Measurements from ENCODE around the gene ENTPD6. TPM values are rescaled to one million over a fixed set of nuclear protein-coding genes. Genes with fewer than 3 reads are reported as not detected.

Gene ENTPD6
- total RNA-seq, 1 experiment from 2014 or later, result 122 TPM

GRCh38 chr20:25198663-25199383 is 3.3 kb downstream of the ENTPD6 start:
- Histone ChIP-seq H3K36me3 (ENCODE audit: low read depth, low read length) (peaks cover 5% of the 10 kb centered on the region; the same call in 1 of the 2 replicates), H3K9ac (ENCODE audit: low read length) (no peak overlapping the region), H3K79me2 (ENCODE audit: low read length) (peaks cover 82% of the 10 kb centered on the region), H3K4me1 (ENCODE audit: insufficient read depth, low read length) (peaks cover 39% of the 10 kb centered on the region), H3K9me3 (ENCODE audit: low read length) (no peaks in the 10 kb centered on the region), H3K27ac (ENCODE audit: low read length) (no peak overlapping the region), H3F3A (ENCODE audit: low read length, unreplicated experiment) (no peaks in the 10 kb centered on the region), H3K4me3 (ENCODE audit: low read length) (no peak overlapping the region), H2AFZ (ENCODE audit: low read length) (no peak overlapping the region), H3K4me2 (ENCODE audit: low read length) (0 out of 2 replicates have a peak overlapping the region, but pooled peaks have one; percentile 11), H4K20me1 (ENCODE audit: low read length) (no peaks in the 10 kb centered on the region; the same call in 1 of the 2 replicates), H3K9me2 (replicated peaks; ENCODE audit: low read length) (no peaks in the 10 kb centered on the region), H3K27me3 (ENCODE audit: low read length) (no peaks in the 10 kb centered on the region)
- DNase-seq (no peak), ATAC-seq (no peak)
- no TSS peak for BruUV-seq (replicated peaks)
- TF ChIP-seq, protein P1, sequence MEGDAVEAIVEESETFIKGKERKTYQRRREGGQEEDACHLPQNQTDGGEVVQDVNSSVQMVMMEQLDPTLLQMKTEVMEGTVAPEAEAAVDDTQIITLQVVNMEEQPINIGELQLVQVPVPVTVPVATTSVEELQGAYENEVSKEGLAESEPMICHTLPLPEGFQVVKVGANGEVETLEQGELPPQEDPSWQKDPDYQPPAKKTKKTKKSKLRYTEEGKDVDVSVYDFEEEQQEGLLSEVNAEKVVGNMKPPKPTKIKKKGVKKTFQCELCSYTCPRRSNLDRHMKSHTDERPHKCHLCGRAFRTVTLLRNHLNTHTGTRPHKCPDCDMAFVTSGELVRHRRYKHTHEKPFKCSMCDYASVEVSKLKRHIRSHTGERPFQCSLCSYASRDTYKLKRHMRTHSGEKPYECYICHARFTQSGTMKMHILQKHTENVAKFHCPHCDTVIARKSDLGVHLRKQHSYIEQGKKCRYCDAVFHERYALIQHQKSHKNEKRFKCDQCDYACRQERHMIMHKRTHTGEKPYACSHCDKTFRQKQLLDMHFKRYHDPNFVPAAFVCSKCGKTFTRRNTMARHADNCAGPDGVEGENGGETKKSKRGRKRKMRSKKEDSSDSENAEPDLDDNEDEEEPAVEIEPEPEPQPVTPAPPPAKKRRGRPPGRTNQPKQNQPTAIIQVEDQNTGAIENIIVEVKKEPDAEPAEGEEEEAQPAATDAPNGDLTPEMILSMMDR (conservative IDR thresholded peaks at IDR 0.05; ENCODE audit: low read depth, low read length), result no peak
- TF ChIP-seq EZH2phosphoT487 (IDR thresholded peaks at IDR 0.05; ENCODE audit: borderline replicate concordance, low read length), result no peak
- no peak for TF ChIP-seq EZH2 (IDR thresholded peaks at IDR 0.05; ENCODE audit: low read length, unreplicated experiment)
- ChIA-PET CTCF (interaction anchor here (0.6 kb wide), 1 partner anchor 20 kb away, joined by 5 read pairs; no protein-coding TSS in a partner anchor), POLR2A (ENCODE audit: unreplicated experiment) (interaction anchor here (0.7 kb wide), 1 partner anchor 49 kb away, joined by 3 read pairs; the partner anchor contains the start of gene PYGB)
- intact Hi-C loops (cut with micrococcal nuclease), result loop anchor here (5.0 to 10.0 kb wide), 3 partner anchors 33 to 207 kb away; partner anchors contain the start of genes ABHD12 and APMAP

DNA sequence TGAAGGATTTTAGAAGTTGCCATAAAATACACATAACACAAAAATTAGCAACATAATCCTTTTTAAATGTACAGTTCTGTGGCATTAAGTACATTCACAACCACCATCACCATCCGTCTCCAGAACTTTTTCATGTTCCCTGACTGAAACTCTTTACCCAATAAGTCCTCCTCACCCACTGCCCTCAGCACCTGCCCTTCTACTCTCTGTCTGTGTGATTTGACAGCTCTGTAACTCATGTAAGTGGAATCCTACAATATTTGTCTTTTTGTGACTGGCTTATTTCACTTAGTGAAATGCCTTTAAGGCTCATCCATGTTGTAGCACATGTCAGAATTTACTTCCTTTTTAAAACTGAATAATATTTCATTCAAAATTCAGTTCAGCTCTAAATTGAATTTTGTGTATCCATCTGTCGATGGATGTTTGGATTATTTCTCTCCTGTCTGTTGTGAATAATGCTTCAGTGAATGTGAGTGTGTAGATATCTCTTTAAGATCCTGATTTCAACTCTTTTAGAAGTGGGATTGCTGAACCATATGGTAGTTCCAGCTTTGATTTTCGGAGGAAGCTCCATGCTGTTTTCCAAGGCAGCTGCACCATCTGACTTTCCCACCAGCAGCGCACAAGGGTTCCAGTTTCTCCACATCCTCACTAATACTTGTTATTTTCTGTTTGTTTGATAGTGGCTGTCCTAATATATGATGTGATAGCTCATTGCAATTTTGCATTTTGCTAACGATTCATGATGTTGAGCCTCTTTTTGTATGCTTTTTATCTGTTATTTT is 4.2 kb downstream of the ENTPD6 start:
- Histone ChIP-seq H3K36me3 (ENCODE audit: low read depth, low read length) (peaks cover 5% of the 10 kb centered on the region; the same call in 1 of the 2 replicates), H3F3A (ENCODE audit: low read length, unreplicated experiment) (no peaks in the 10 kb centered on the region), H3K9me2 (replicated peaks; ENCODE audit: low read length) (no peaks in the 10 kb centered on the region), H3K9ac (ENCODE audit: low read length) (no peak overlapping the region), H4K20me1 (ENCODE audit: low read length) (no peaks in the 10 kb centered on the region; the same call in 1 of the 2 replicates), H3K79me2 (ENCODE audit: low read length) (peaks cover 90% of the 10 kb centered on the region), H3K9me3 (ENCODE audit: low read length) (no peaks in the 10 kb centered on the region), H3K4me1 (ENCODE audit: insufficient read depth, low read length) (peaks cover 39% of the 10 kb centered on the region), H2AFZ (ENCODE audit: low read length) (no peak overlapping the region), H3K4me3 (ENCODE audit: low read length) (no peak overlapping the region), H3K4me2 (ENCODE audit: low read length) (no peak overlapping the region), H3K27ac (ENCODE audit: low read length) (no peak overlapping the region), H3K27me3 (ENCODE audit: low read length) (no peaks in the 10 kb centered on the region)
- DNase-seq (no peak), ATAC-seq (no peak)
- intact Hi-C loops (cut with micrococcal nuclease), result loop anchor here (5.0 to 10.0 kb wide), 3 partner anchors 33 to 207 kb away; partner anchors contain the start of genes ABHD12 and APMAP
- ChIA-PET POLR2A (ENCODE audit: unreplicated experiment) (interaction anchor here (0.6 to 0.7 kb wide), 2 partner anchors 10 to 48 kb away, joined by 3 read pairs; partner anchors contain the start of gene PYGB), CTCF (interaction anchor here (0.6 to 0.7 kb wide), 2 partner anchors 21 to 61 kb away, joined by 3 to 5 read pairs; no protein-coding TSS in a partner anchor)
- TF ChIP-seq EZH2phosphoT487 (IDR thresholded peaks at IDR 0.05; ENCODE audit: borderline replicate concordance, low read length), result no peak
- TF ChIP-seq, protein P1 (conservative IDR thresholded peaks at IDR 0.05; ENCODE audit: low read depth, low read length), result no peak
- TF ChIP-seq EZH2 (IDR thresholded peaks at IDR 0.05; ENCODE audit: low read length, unreplicated experiment), result no peak
- BruUV-seq (replicated peaks), result no TSS peak
